Uterine smooth muscle cell (primary cell): ENCODE measurements around the gene LAMTOR1. TPM values are rescaled to one million over a fixed set of nuclear protein-coding genes. Genes with fewer than 3 reads are reported as not detected.

Experiments used
- total RNA-seq: library from RNA; depleted of rRNA; stranded (reverse); fragments of >200 nt; gene quantifications from 2 replicates; pipeline ENCODE4 v1.2.3, GENCODE V29; 2014

LAMTOR1 gene
- total RNA-seq = 105 and 127 TPM in 2 replicates

GRCh38 chr11:72102946-72103753 lies at the start of gene LAMTOR1:
TSS of gene LAMTOR1 (minus strand) at chr11:72103297. CDS start at chr11:72103224, 73 bp downstream.

GRCh38 chr11:72135473-72135872 lies 32.4 kb upstream of the LAMTOR1 start, which contains the start of gene FOLR3:
TSS of gene FOLR3 (plus strand) at chr11:72135725. CDS start at chr11:72135953, 228 bp downstream.

GRCh38 chr11:72112143-72112977 lies 9.3 kb upstream of the LAMTOR1 start, which contains the start of gene ANAPC15:
TSS of gene ANAPC15 (minus strand) at chr11:72112695. CDS start at chr11:72111276, 1,419 bp downstream.

GRCh38 chr11:72105888-72106287 lies 2.8 kb upstream of the LAMTOR1 start, which contains the start of gene TOMT:
TSS of gene TOMT (plus strand) at chr11:72105924. CDS start at chr11:72105952, 28 bp downstream.

GRCh38 chr11:72080326-72081183 lies 22.5 kb downstream of the LAMTOR1 start, which contains the start of the genes LRRC51 and NUMA1:
TSS of gene LRRC51 (plus strand) at chr11:72080850. CDS start at chr11:72089084, 8,234 bp downstream.
TSS of gene NUMA1 (minus strand) at chr11:72080542. CDS start at chr11:72035943, 44,599 bp downstream.

Other genes starting within 250 kb of the LAMTOR1 start
- not detected in 2 replicates for gene DEFB131B, start 224.8 kb downstream of the LAMTOR1 start, total RNA-seq
- gene XNDC1N, start 174.7 kb downstream of the LAMTOR1 start, total RNA-seq = 8.1 and 10.1 TPM in 2 replicates
- 27.4 and 39.6 TPM in 2 replicates for gene RNF121, start 174.3 kb downstream of the LAMTOR1 start, total RNA-seq
- 1.9 and 2.0 TPM in 2 replicates for gene IL18BP, start 104.4 kb downstream of the LAMTOR1 start, total RNA-seq
- 170 and 206 TPM in 2 replicates for gene NUMA1, start 22.8 kb downstream of the LAMTOR1 start, total RNA-seq
- gene LRRC51, start 22.4 kb downstream of the LAMTOR1 start, total RNA-seq = 2.5 and 5.3 TPM in 2 replicates
- not detected in 2 replicates for gene TOMT, start 2.6 kb upstream of the LAMTOR1 start, total RNA-seq
- 29.9 and 49.2 TPM in 2 replicates for gene ANAPC15, start 9.4 kb upstream of the LAMTOR1 start, total RNA-seq
- 3.8 and 11.1 TPM in 2 replicates for gene FOLR3, start 32.4 kb upstream of the LAMTOR1 start, total RNA-seq
- 0.12 TPM in 1 of 2 replicates, not detected in the other for gene FOLR1, start 88.8 kb upstream of the LAMTOR1 start, total RNA-seq
- gene FOLR2, start 113.5 kb upstream of the LAMTOR1 start, total RNA-seq = not detected in 2 replicates
- gene INPPL1, start 121.5 kb upstream of the LAMTOR1 start, total RNA-seq = 58.9 and 83.4 TPM in 2 replicates
- not detected in 2 replicates for gene PHOX2A, start 140.9 kb upstream of the LAMTOR1 start, total RNA-seq